H9 (cell line): ENCODE measurements around the gene PRDX3. TPM values are rescaled to one million over a fixed set of nuclear protein-coding genes. Genes with fewer than 3 reads are reported as not detected.

Experiments used
- DNase-seq: peaks from one replicate; pipeline ENCODE4 v3.0.0-alpha.2; 2017
- H2AFZ ChIP-seq: one replicate; pipeline ENCODE4 v1.6.1; 2013; ENCODE audit warnings: mild to moderate bottlenecking, low read length, control low read depth, moderate library complexity
- H2AK5ac ChIP-seq: 2 replicates; pipeline ENCODE4 v1.6.1; 2013; ENCODE audit warnings: low read length, control low read depth, mixed read lengths; ENCODE audit not compliant: insufficient read length
- H2BK120ac ChIP-seq: one replicate; pipeline ENCODE4 v1.6.1; 2013; ENCODE audit warnings: low read depth, mild to moderate bottlenecking, low read length, control low read depth, inconsistent platforms; ENCODE audit not compliant: poor library complexity, severe bottlenecking
- H2BK12ac ChIP-seq: 2 replicates; pipeline ENCODE4 v1.6.1; 2013; ENCODE audit warnings: low read length, control low read depth, mixed read lengths, low read depth; ENCODE audit not compliant: insufficient read length
- H2BK15ac ChIP-seq: 2 replicates; pipeline ENCODE4 v1.6.1; 2013; ENCODE audit warnings: low read depth, low read length, control low read depth
- H2BK20ac ChIP-seq: one replicate; pipeline ENCODE4 v1.6.1; 2013; ENCODE audit warnings: low read depth, mild to moderate bottlenecking, low read length, control low read depth, inconsistent platforms; ENCODE audit not compliant: poor library complexity, severe bottlenecking
- H2BK5ac ChIP-seq: 2 replicates; pipeline ENCODE4 v1.6.1; 2013; ENCODE audit warnings: low read length, control low read depth, mixed read lengths; ENCODE audit not compliant: insufficient read length
- H3K14ac ChIP-seq: 2 replicates; pipeline ENCODE4 v1.6.1; 2013; ENCODE audit warnings: low read length, control low read depth; ENCODE audit not compliant: insufficient read depth
- H3K18ac ChIP-seq: 2 replicates; pipeline ENCODE4 v1.6.1; 2013; ENCODE audit warnings: low read depth, mild to moderate bottlenecking, mixed read lengths, low read length, control low read depth; ENCODE audit not compliant: insufficient read length
- H3K23ac ChIP-seq: 2 replicates; pipeline ENCODE4 v1.6.1; 2013; ENCODE audit warnings: low read length, control low read depth, mixed read lengths, low read depth; ENCODE audit not compliant: insufficient read length
- H3K23me2 ChIP-seq: 2 replicates; pipeline ENCODE4 v1.6.1; 2013; ENCODE audit warnings: low read depth, mild to moderate bottlenecking, mixed read lengths, low read length, control low read depth; ENCODE audit not compliant: insufficient read length, poor library complexity, severe bottlenecking
- H3K27ac ChIP-seq: 2 replicates; pipeline ENCODE4 v1.5.1; 2013; ENCODE audit warnings: low read length, control low read depth, mixed read lengths, low read depth; ENCODE audit not compliant: insufficient read length
- H3K27me3 ChIP-seq: 2 replicates; pipeline ENCODE4 v1.6.1; 2013; ENCODE audit warnings: low read length, control low read depth, inconsistent platforms; ENCODE audit not compliant: insufficient read depth
- H3K4ac ChIP-seq: 2 replicates; pipeline ENCODE4 v1.6.1; 2013; ENCODE audit warnings: low read depth, mild to moderate bottlenecking, control low read depth, inconsistent platforms, low read length, moderate library complexity
- H3K4me1 ChIP-seq: 2 replicates; pipeline ENCODE4 v1.6.1; 2013; ENCODE audit warnings: low read length, control low read depth, inconsistent platforms; ENCODE audit not compliant: insufficient read depth
- H3K4me2 ChIP-seq: 2 replicates; pipeline ENCODE4 v1.6.1; 2013; ENCODE audit warnings: low read length, control low read depth, mixed read lengths; ENCODE audit not compliant: insufficient read length, insufficient read depth
- H3K56ac ChIP-seq: 2 replicates; pipeline ENCODE4 v1.6.1; 2013; ENCODE audit warnings: low read depth, mild to moderate bottlenecking, mixed read lengths, low read length, control low read depth; ENCODE audit not compliant: insufficient read length
- H3K79me1 ChIP-seq: 2 replicates; pipeline ENCODE4 v1.6.1; 2013; ENCODE audit warnings: low read depth, mild to moderate bottlenecking, moderate library complexity, low read length, control low read depth, inconsistent platforms; ENCODE audit not compliant: insufficient read depth, poor library complexity, severe bottlenecking
- H3K79me2 ChIP-seq: 2 replicates; pipeline ENCODE4 v1.6.1; 2013; ENCODE audit warnings: low read length, control low read depth, inconsistent platforms; ENCODE audit not compliant: insufficient read depth
- H3K9ac ChIP-seq: 2 replicates; pipeline ENCODE4 v1.6.1; 2013; ENCODE audit warnings: low read length, control low read depth, mixed read lengths; ENCODE audit not compliant: insufficient read length; ENCODE audit errors: extremely low read depth
- H3K9me3 ChIP-seq: one replicate; pipeline ENCODE4 v1.6.1; 2013; ENCODE audit warnings: low read depth, low read length, inconsistent platforms; ENCODE audit not compliant: control insufficient read depth
- H3T11ph ChIP-seq: one replicate; pipeline ENCODE4 v1.6.1; 2013; ENCODE audit warnings: mild to moderate bottlenecking, low read length, control low read depth, inconsistent platforms
- H4K20me1 ChIP-seq: one replicate; pipeline ENCODE4 v1.6.1; 2013; ENCODE audit not compliant: control insufficient read depth, insufficient read length, insufficient read depth
- H4K5ac ChIP-seq: 2 replicates; pipeline ENCODE4 v1.6.1; 2013; ENCODE audit warnings: low read depth, mild to moderate bottlenecking, mixed read lengths, low read length, control low read depth; ENCODE audit not compliant: insufficient read length
- H4K8ac ChIP-seq: replicated peaks from 2 replicates; pipeline ENCODE4 v1.6.1; 2013; ENCODE audit warnings: low read length, control low read depth, mixed read lengths, low read depth; ENCODE audit not compliant: insufficient read length
- H4K91ac ChIP-seq: 2 replicates; pipeline ENCODE4 v1.6.1; 2013; ENCODE audit warnings: low read depth, mild to moderate bottlenecking, moderate library complexity, mixed read lengths, low read length, control low read depth; ENCODE audit not compliant: insufficient read length
- H3K27ac Mint-ChIP-seq, 3 experiments: 2 replicates in 2 of 3; 3 replicates in 1 of 3; pipeline ENCODE4 v1.8.0; 2020 to 2021; ENCODE audit warnings: mixed read lengths in 3 of 3, mild to moderate bottlenecking in 1 of 3, moderate library complexity in 1 of 3
- H3K27me3 Mint-ChIP-seq: 2 replicates; pipeline ENCODE4 v1.8.0; 2021; ENCODE audit warnings: low read depth, mild to moderate bottlenecking, moderate library complexity, mixed read lengths
- H3K36me3 Mint-ChIP-seq, 3 experiments: 2 replicates in 2 of 3; 3 replicates in 1 of 3; pipeline ENCODE4 v1.8.0; 2020 to 2021; ENCODE audit warnings: low read depth in 3 of 3, mixed read lengths in 3 of 3; ENCODE audit not compliant: insufficient read depth in 1 of 3
- H3K4me1 Mint-ChIP-seq, 2 experiments: 2 replicates each; pipeline ENCODE4 v1.8.0; 2020; ENCODE audit warnings: mixed read lengths in 2 of 2
- H3K4me3 Mint-ChIP-seq, 2 experiments: 2 replicates in 1 of 2; 3 replicates in 1 of 2; pipeline ENCODE4 v1.8.0; 2020 to 2021; ENCODE audit warnings: mild to moderate bottlenecking in 2 of 2, mixed read lengths in 2 of 2, moderate library complexity in 1 of 2
- H3K9me3 Mint-ChIP-seq, 2 experiments: 2 replicates in 1 of 2; 3 replicates in 1 of 2; pipeline ENCODE4 v1.8.0; 2020; ENCODE audit warnings: mild to moderate bottlenecking in 2 of 2, mixed read lengths in 2 of 2, moderate library complexity in 1 of 2
- WGBS: extraction: QIAGEN DNeasy Blood & Tissue Kit; methylation state at CpG from one replicate; pipeline ENCODE4 v1.1.7; 2013; ENCODE audit warnings: missing lambda C conversion rate, low lambda C conversion rate, mixed read lengths; ENCODE audit not compliant: insufficient read length; ENCODE audit errors: extremely low coverage; 5-methylcytosine and 5-hydroxymethylcytosine counted together
- total RNA-seq: library from RNA; stranded (reverse); gene quantifications from 2 replicates; pipeline ENCODE4 v1.2.1, GENCODE V29; 2021
- TF ChIP-seq, protein P1 (sequence below): fragments of 200-600 bp; sonication (generic); conservative IDR thresholded peaks from 3 replicates; pipeline ENCODE4 v1.8.0; 2021; ENCODE audit warnings: antibody characterized with exemption, mild to moderate bottlenecking

Gene PRDX3
- total RNA-seq, 1 experiment from 2014 or later, result 181 TPM

DNA sequence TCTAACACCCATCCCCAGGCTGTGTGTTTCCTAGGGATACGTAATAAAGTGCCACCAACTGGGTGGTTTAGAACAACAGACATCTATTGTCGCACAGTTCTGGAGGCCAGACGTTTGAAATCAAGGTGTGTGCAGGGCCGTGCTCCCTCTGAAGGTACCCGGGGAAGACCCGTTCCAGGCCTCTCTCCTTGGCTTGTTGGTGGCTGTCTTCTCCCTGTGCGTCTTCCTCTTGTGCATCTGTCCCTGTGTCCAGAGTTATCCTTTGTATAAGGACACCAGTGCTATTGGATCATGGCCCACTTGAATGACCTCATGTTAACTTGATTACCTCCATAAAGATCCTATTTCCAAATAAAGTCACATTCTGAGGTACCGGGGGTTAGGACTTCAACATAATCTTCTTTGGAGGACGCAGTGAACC is 44.4 kb upstream of the PRDX3 start:
- H3K56ac ChIP-seq, result no peak overlapping the region
- Mint-ChIP-seq H3K36me3 (no peaks in the 10 kb centered on the region), H3K9me3 (no peaks in the 10 kb centered on the region; a peak in 1 of 5 replicates), H3K27ac (no peak overlapping the region), H3K4me3 (no peak overlapping the region), H3K4me1 (peaks cover 22% of the 10 kb centered on the region in 2 experiments), H3K27me3 (no peaks in the 10 kb centered on the region)
- H2AFZ ChIP-seq, result no peak overlapping the region
- H3K79me1 ChIP-seq, result no peaks in the 10 kb centered on the region
- H2BK12ac ChIP-seq, result no peak overlapping the region
- no peaks in the 10 kb centered on the region for H3K27me3 ChIP-seq
- WGBS, result no CpG with 5 or more reads among the region's 9 CpGs
- no peak overlapping the region for H3K4ac ChIP-seq
- H2BK20ac ChIP-seq, result no peak overlapping the region
- no peak overlapping the region for H2AK5ac ChIP-seq
- no peak overlapping the region for H4K91ac ChIP-seq
- TF ChIP-seq, protein P1, sequence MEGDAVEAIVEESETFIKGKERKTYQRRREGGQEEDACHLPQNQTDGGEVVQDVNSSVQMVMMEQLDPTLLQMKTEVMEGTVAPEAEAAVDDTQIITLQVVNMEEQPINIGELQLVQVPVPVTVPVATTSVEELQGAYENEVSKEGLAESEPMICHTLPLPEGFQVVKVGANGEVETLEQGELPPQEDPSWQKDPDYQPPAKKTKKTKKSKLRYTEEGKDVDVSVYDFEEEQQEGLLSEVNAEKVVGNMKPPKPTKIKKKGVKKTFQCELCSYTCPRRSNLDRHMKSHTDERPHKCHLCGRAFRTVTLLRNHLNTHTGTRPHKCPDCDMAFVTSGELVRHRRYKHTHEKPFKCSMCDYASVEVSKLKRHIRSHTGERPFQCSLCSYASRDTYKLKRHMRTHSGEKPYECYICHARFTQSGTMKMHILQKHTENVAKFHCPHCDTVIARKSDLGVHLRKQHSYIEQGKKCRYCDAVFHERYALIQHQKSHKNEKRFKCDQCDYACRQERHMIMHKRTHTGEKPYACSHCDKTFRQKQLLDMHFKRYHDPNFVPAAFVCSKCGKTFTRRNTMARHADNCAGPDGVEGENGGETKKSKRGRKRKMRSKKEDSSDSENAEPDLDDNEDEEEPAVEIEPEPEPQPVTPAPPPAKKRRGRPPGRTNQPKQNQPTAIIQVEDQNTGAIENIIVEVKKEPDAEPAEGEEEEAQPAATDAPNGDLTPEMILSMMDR, result no peak
- no peak overlapping the region for H4K5ac ChIP-seq
- no peak overlapping the region for H3K27ac ChIP-seq
- H3K23me2 ChIP-seq, result no peaks in the 10 kb centered on the region
- H3K79me2 ChIP-seq, result no peaks in the 10 kb centered on the region
- no peaks in the 10 kb centered on the region for H4K20me1 ChIP-seq
- H3K14ac ChIP-seq, result no peak overlapping the region
- peaks cover 8% of the 10 kb centered on the region; the same call in 1 of the 2 replicates for H3K4me1 ChIP-seq
- H2BK5ac ChIP-seq, result no peak overlapping the region
- H3K23ac ChIP-seq, result no peak overlapping the region
- H3K4me2 ChIP-seq, result no peak overlapping the region
- H3K9ac ChIP-seq, result no peak overlapping the region
- no peaks in the 10 kb centered on the region for H3K9me3 ChIP-seq
- H3K18ac ChIP-seq, result no peak overlapping the region
- H4K8ac ChIP-seq, result no peak overlapping the region
- no peak overlapping the region for H2BK15ac ChIP-seq
- H3T11ph ChIP-seq, result no peak overlapping the region
- no peak overlapping the region for H2BK120ac ChIP-seq
- DNase-seq, result no peak
